K562 (cell line): Measurements from ENCODE around the gene PCDH1. TPM values are rescaled to one million over a fixed set of nuclear protein-coding genes. Genes with fewer than 3 reads are reported as not detected.

ENCODE experiments used
- ATAC-seq: fragments of 200-7000 bp; cut with Tn5 transposase; 3 replicates; pipeline ENCODE4 v1.9.1; 2020; ENCODE audit warnings: moderate library complexity
- BruUV-seq: library from RNA; stranded (reverse); fragments of 400-500 nt; replicated peaks from 2 replicates; lab custom pipeline; 2021; lab: Mats Ljungman, UMichigan
- CTCF ChIA-PET: fragments of 300-600 bp; formaldehyde crosslinking; extraction: SDS; loops from one replicate; lab custom pipeline; 2021; ENCODE audit warnings: low intra/inter-chr PET ratio; lab: Yijun Ruan, JAX
- POLR2A ChIA-PET: fragments of 300-600, 350-650 bp; sonication (Branson Sonifier 250); formaldehyde crosslinking; extraction: SDS; loops from one replicate; lab custom pipeline; 2021; ENCODE audit warnings: antibody characterized with exemption, inconsistent platforms; lab: Yijun Ruan, JAX
- DNase-seq, 4 experiments: peaks; one replicate each; pipeline versions ENCODE4 v3.0.0 to v3.0.0-alpha.2; 2011 to 2018; ENCODE audit warnings: low spot score in 3 of 4, mixed read lengths in 3 of 4; ENCODE audit errors: extremely low read depth in 1 of 4
- FAIRE-seq: peaks from 2 replicates; lab custom pipeline; 2011; peaks lifted over from hg19 to GRCh38; lab: Jason Lieb, UNC
- H2AFZ ChIP-seq: 2 replicates; pipeline ENCODE4 v1.6.0; 2011; ENCODE audit warnings: low read depth, low read length, control low read depth, inconsistent platforms
- H3K27ac ChIP-seq: fragments of 200-600 bp; 3 replicates; pipeline ENCODE4 v1.8.0; 2011; ENCODE audit warnings: low read depth, mild to moderate bottlenecking, control low read depth, inconsistent platforms, low read length, moderate library complexity, mixed read lengths; ENCODE audit errors: extremely low read depth
- H3K27me3 ChIP-seq, 2 experiments: fragments of 300-600 bp in 1 of 2; 2 replicates in 1 of 2; 3 replicates in 1 of 2; pipeline versions ENCODE4 v1.6.0 to v1.8.0; 2011; ENCODE audit warnings: inconsistent platforms in 2 of 2, low read length in 2 of 2, mild to moderate bottlenecking in 1 of 2, mixed read lengths in 1 of 2, moderate library complexity in 1 of 2; ENCODE audit not compliant: control insufficient read depth in 2 of 2, insufficient read depth in 2 of 2
- H3K36me3 ChIP-seq: fragments of 300-600 bp; 3 replicates; pipeline ENCODE4 v1.8.0; 2011; ENCODE audit warnings: mild to moderate bottlenecking, low read length, inconsistent platforms; ENCODE audit not compliant: control insufficient read depth, insufficient read depth
- H3K4me1 ChIP-seq, 2 experiments: fragments of 200-600 bp in 1 of 2; replicated peaks in 1 of 2; 2 replicates in 1 of 2; 3 replicates in 1 of 2; pipeline versions ENCODE4 v1.5.1 to v1.8.0; 2011; ENCODE audit warnings: inconsistent platforms in 2 of 2, low read length in 2 of 2, mild to moderate bottlenecking in 1 of 2, mixed read lengths in 1 of 2, moderate library complexity in 1 of 2; ENCODE audit not compliant: control insufficient read depth in 2 of 2, insufficient read depth in 2 of 2
- H3K4me2 ChIP-seq: 2 replicates; pipeline ENCODE4 v1.6.1; 2011; ENCODE audit warnings: low read length, control low read depth, inconsistent platforms, mixed read lengths; ENCODE audit not compliant: insufficient read depth
- H3K4me3 ChIP-seq: fragments of 200-600 bp; sonication (generic), shearing (Covaris generic); 2 replicates; pipeline ENCODE4 v1.5.1; 2016; ENCODE audit warnings: control low read depth, inconsistent platforms
- H3K79me2 ChIP-seq: fragments of 200-600 bp; 3 replicates; pipeline ENCODE4 v1.8.0; 2011; ENCODE audit warnings: low read length, inconsistent platforms; ENCODE audit not compliant: control insufficient read depth, insufficient read depth
- H3K9ac ChIP-seq, 2 experiments: 2 replicates each; pipeline versions ENCODE4 v1.6.0 to v1.6.1; 2011; ENCODE audit warnings: low read depth in 2 of 2, low read length in 2 of 2, control low read depth in 1 of 2, inconsistent platforms in 1 of 2, mild to moderate bottlenecking in 1 of 2, mixed read lengths in 1 of 2; ENCODE audit not compliant: insufficient read depth in 1 of 2
- H3K9me1 ChIP-seq: one replicate; pipeline ENCODE4 v1.6.0; 2011; ENCODE audit warnings: inconsistent platforms, mild to moderate bottlenecking, low read length, moderate library complexity; ENCODE audit not compliant: control insufficient read depth, insufficient read depth
- H3K9me3 ChIP-seq: replicated peaks from 2 replicates; pipeline ENCODE4 v1.5.1; 2011; ENCODE audit warnings: low read depth, low read length, inconsistent platforms; ENCODE audit not compliant: control insufficient read depth, insufficient read depth
- H4K20me1 ChIP-seq: replicated peaks from 2 replicates; pipeline ENCODE4 v1.6.1; 2011; ENCODE audit warnings: low read length, inconsistent platforms, mixed read lengths; ENCODE audit not compliant: control insufficient read depth, insufficient read depth
- CBX8 ChIP-seq: fragments of 200-600 bp; sonication (generic); IDR thresholded peaks from 2 replicates; pipeline ENCODE4 v1.6.1; 2012; ENCODE audit warnings: borderline replicate concordance, mixed run types, low read depth, mild to moderate bottlenecking, moderate library complexity, mixed read lengths, low read length, control low read depth, inconsistent platforms; ENCODE audit not compliant: poor library complexity, severe bottlenecking; ENCODE audit errors: extremely low read depth
- DIDO1 ChIP-seq: fragments of 450-650 bp; IDR thresholded peaks from 2 replicates; pipeline ENCODE4 v1.6.1; 2016; ENCODE audit warnings: low read depth, missing biosample characterization, missing genetic modification characterization
- E2F1 ChIP-seq: sonication (generic); formaldehyde crosslinking; IDR thresholded peaks from 2 replicates; pipeline ENCODE4 v1.8.1; 2023; ENCODE audit warnings: mild to moderate bottlenecking, missing genetic modification reagents, moderate library complexity
- EP300 ChIP-seq: IDR thresholded peaks from 2 replicates; pipeline ENCODE4 v1.6.1; 2012; ENCODE audit warnings: low read length, improper control_type of control experiment
- ETV5 ChIP-seq: sonication (generic); formaldehyde crosslinking; IDR thresholded peaks from 2 replicates; pipeline ENCODE4 v1.4.0; 2020; ENCODE audit warnings: low read depth, mild to moderate bottlenecking, missing genetic modification reagents
- ILF3 ChIP-seq: fragments of 450-650 bp; IDR thresholded peaks from 2 replicates; pipeline ENCODE4 v1.6.1; 2018; ENCODE audit warnings: antibody characterized with exemption, mild to moderate bottlenecking, moderate library complexity, borderline replicate concordance
- MYBL2 ChIP-seq, 2 experiments: fragments of 450-650 bp in 1 of 2; sonication (generic) in 1 of 2; formaldehyde crosslinking in 1 of 2; IDR thresholded peaks; 2 replicates each; pipeline versions ENCODE4 v1.6.1 to v1.8.1; 2017 to 2022; ENCODE audit warnings: borderline replicate concordance in 1 of 2, inconsistent platforms in 1 of 2, low read depth in 1 of 2, mild to moderate bottlenecking in 1 of 2, missing genetic modification reagents in 1 of 2, moderate library complexity in 1 of 2
- SP1 ChIP-seq: sonication (generic); formaldehyde crosslinking; IDR thresholded peaks from 2 replicates; pipeline ENCODE4 v1.8.1; 2022; ENCODE audit warnings: mild to moderate bottlenecking, missing genetic modification reagents
- SP2 ChIP-seq: IDR thresholded peaks from 2 replicates; pipeline ENCODE4 v1.6.1; 2011; ENCODE audit warnings: mild to moderate bottlenecking, low read depth, low read length, moderate library complexity; ENCODE audit not compliant: poor library complexity, severe bottlenecking; ENCODE audit errors: extremely low read depth
- TCF7 ChIP-seq: sonication (generic); IDR thresholded peaks from 2 replicates; pipeline ENCODE4 v1.6.1; 2016; ENCODE audit warnings: antibody characterized with exemption, borderline replicate concordance
- ZNF134 ChIP-seq: fragments of 250-450 bp; sonication (Bioruptor Pico); conservative IDR thresholded peaks from 2 replicates; pipeline ENCODE4 v1.4.0; 2020
- ZNF354B ChIP-seq: fragments of 250-450 bp; sonication (Bioruptor Pico); IDR thresholded peaks from 2 replicates; pipeline ENCODE4 v1.4.0; 2020
- ZNF586 ChIP-seq: fragments of 450-650 bp; formaldehyde crosslinking; conservative IDR thresholded peaks from 2 replicates; pipeline ENCODE4 v1.4.0; 2020; ENCODE audit warnings: mild to moderate bottlenecking, moderate library complexity
- WGBS: fragments of 100-300 bp; shearing (Covaris generic); methylation state at CpG from one replicate; pipeline ENCODE4 v1.1.6; 2016; ENCODE audit warnings: low coverage, mixed read lengths; ENCODE audit not compliant: insufficient coverage; ENCODE audit errors: missing lambda C conversion rate; 5-methylcytosine and 5-hydroxymethylcytosine counted together
- in situ Hi-C: fragments of 300-500 bp; cut with MboI; formaldehyde crosslinking; loops from 4 replicates; pipeline ENCODE4 v1.15.0; 2018; ENCODE audit warnings: inconsistent platforms, mixed read lengths
- intact Hi-C: fragments of 100-400 bp; cut with micrococcal nuclease; formaldehyde crosslinking; loops from 2 replicates; pipeline ENCODE4 v1.14.2; 2022
- polyA plus RNA-seq, 8 experiments: library from polyadenylated mRNA; depleted of rRNA in 4 of 8; stranded (reverse) in 5 of 8; unstranded in 3 of 8; fragments of >200 nt; fragmentation: Nextera tagmentation in 2 of 8; fragmentation: Illumina TruSeq in 1 of 8; extraction: Ambion mirVana in 2 of 8; extraction: Trizol in 1 of 8; gene quantifications; 2 replicates each; pipeline versions ENCODE4 v1.2.1 to v1.2.3, GENCODE V29; 2011 to 2014; ENCODE audit warnings: inconsistent platforms in 1 of 8, missing spikeins in 1 of 8
- total RNA-seq, 7 experiments: library from RNA; depleted of rRNA in 6 of 7; stranded (reverse); fragments of >200 nt in 6 of 7; fragmentation: Illumina TruSeq in 2 of 7; extraction: Trizol in 2 of 7; gene quantifications; 2 replicates each; pipeline versions ENCODE4 v1.2.1 to v1.2.3, GENCODE V29; 2011 to 2021; ENCODE audit warnings: low replicate concordance in 1 of 7
- TF ChIP-seq, protein P1 (sequence below): fragments of 450-650 bp; IDR thresholded peaks from one replicate; pipeline ENCODE4 v1.6.1; 2018; ENCODE audit warnings: mild to moderate bottlenecking, moderate library complexity; ENCODE audit not compliant: partially characterized antibody

Gene PCDH1
- total and polyA plus RNA-seq, 9 of the 15 experiments (the other 6 are each of a cell fraction or from before 2014, with no cell fraction given), result 0.11 to 3.6 (median 1.9) TPM; not detected in 1

- Histone ChIP-seq H3K79me2 (no peaks in the 10 kb centered on the region), H3K9me1 (no peaks in the 10 kb centered on the region), H3K4me3 (no peak overlapping the region), H2AFZ (no peak overlapping the region), H3K27ac (no peak overlapping the region), H3K9ac (no peak overlapping the region), H3K9me3 (no peaks in the 10 kb centered on the region), H3K36me3 (no peaks in the 10 kb centered on the region), H3K27me3 (peaks cover 24 to 79% of the 10 kb centered on the region in 2 experiments; a peak in 4 of 5 replicates), H4K20me1 (peaks cover 34% of the 10 kb centered on the region), H3K4me2 (no peak overlapping the region), H3K4me1 (no peaks in the 10 kb centered on the region; a peak in 1 of 5 replicates)
- no peak for DNase-seq
- no peak for ATAC-seq
- WGBS, result 19% methylated on average over 2 of the region's 2 CpGs
- intact Hi-C loops (no loop called here), in situ Hi-C loops (no loop called here)
- CTCF ChIA-PET, result no interaction called here
- FAIRE-seq, result no peak
- POLR2A ChIA-PET, result no interaction called here
- no TSS peak for BruUV-seq
- TF ChIP-seq EP300 (no peak), MYBL2 (IDR thresholded peaks at IDR 0.05; ENCODE audit: low read depth) (no peak), MYBL2 (CRISPR knock-in tag; IDR thresholded peaks at IDR 0.05; ENCODE audit: borderline replicate concordance) (no peak), ZNF134 (CRISPR knock-in tag) (no peak), CBX8 (no peak), ETV5 (CRISPR knock-in tag) (no peak), TCF7 (no peak), SP1 (CRISPR knock-in tag) (no peak), ILF3 (no peak), DIDO1 (tag) (no peak), ZNF354B (CRISPR knock-in tag) (no peak), SP2 (no peak), E2F1 (CRISPR knock-in tag) (no peak), ZNF586 (CRISPR knock-in tag) (no peak)
- TF ChIP-seq, protein P1, sequence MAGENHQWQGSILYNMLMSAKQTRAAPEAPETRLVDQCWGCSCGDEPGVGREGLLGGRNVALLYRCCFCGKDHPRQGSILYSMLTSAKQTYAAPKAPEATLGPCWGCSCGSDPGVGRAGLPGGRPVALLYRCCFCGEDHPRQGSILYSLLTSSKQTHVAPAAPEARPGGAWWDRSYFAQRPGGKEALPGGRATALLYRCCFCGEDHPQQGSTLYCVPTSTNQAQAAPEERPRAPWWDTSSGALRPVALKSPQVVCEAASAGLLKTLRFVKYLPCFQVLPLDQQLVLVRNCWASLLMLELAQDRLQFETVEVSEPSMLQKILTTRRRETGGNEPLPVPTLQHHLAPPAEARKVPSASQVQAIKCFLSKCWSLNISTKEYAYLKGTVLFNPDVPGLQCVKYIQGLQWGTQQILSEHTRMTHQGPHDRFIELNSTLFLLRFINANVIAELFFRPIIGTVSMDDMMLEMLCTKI, result no peak
Observed at GRCh38 chr5:141865406-141865805, 12.8 kb downstream of the PCDH1 start.
